Thoracic aorta (tissue), 2 donors: Measurements from ENCODE around the gene NRIP3. TPM values are rescaled to one million over a fixed set of nuclear protein-coding genes. Genes with fewer than 3 reads are reported as not detected.

Experiments
- ATAC-seq: fragments of 150-250 bp; one replicate; pipeline ENCODE4 v1.8.0; 2017; ENCODE audit warnings: low read depth; ENCODE audit not compliant: insufficient number of reproducible peaks, low FRiP score
- DNase-seq: peaks from one replicate; pipeline ENCODE4 v3.0.0-alpha.2; 2020; ENCODE audit warnings: low spot score
- H3K27ac ChIP-seq, 2 donors: fragments of 200-600 bp; sonication (generic); 1 replicate in 1 of 2; 2 replicates in 1 of 2; pipeline ENCODE4 v1.5.1; 2016; ENCODE audit warnings: mild to moderate bottlenecking in 2 of 2, moderate library complexity in 2 of 2
- H3K27me3 ChIP-seq: fragments of 200-600 bp; sonication (generic); replicated peaks from 2 replicates; pipeline ENCODE4 v1.6.0; 2016; ENCODE audit warnings: mild to moderate bottlenecking; ENCODE audit not compliant: insufficient read depth
- H3K36me3 ChIP-seq: fragments of 200-600 bp; sonication (generic); one replicate; pipeline ENCODE4 v1.5.1; 2016
- H3K4me1 ChIP-seq, 2 donors: fragments of 200-600 bp; sonication (generic); 1 replicate in 1 of 2; 2 replicates in 1 of 2; pipeline versions ENCODE4 v1.5.1 to v1.6.0; 2016; ENCODE audit warnings: low read depth in 2 of 2, mild to moderate bottlenecking in 1 of 2; ENCODE audit not compliant: control insufficient read depth in 1 of 2
- H3K4me3 ChIP-seq: fragments of 200-600 bp; sonication (generic); 2 replicates; pipeline ENCODE4 v1.5.1; 2016; ENCODE audit warnings: mild to moderate bottlenecking
- H3K9me3 ChIP-seq: fragments of 200-600 bp; sonication (generic); 2 replicates; pipeline ENCODE4 v1.5.1; 2016
- total RNA-seq, 2 donors: library from RNA; depleted of rRNA; stranded (reverse); fragments of >200 nt; gene quantifications; one replicate each; pipeline versions ENCODE4 v1.1.0 to v1.2.3, GENCODE V29; 2016
- TF ChIP-seq, protein P1 (sequence below): fragments of 200-600 bp; sonication (generic); IDR thresholded peaks from one replicate; pipeline ENCODE4 v1.5.1; 2019; ENCODE audit warnings: antibody characterized with exemption

The NRIP3 gene
- total RNA-seq, 2 donors from 2014 or later, result 2.1 to 5.3 TPM

GRCh38 chr11:8948886-8949285 lies 54.9 kb downstream of the NRIP3 start:
- TF ChIP-seq, protein P1, sequence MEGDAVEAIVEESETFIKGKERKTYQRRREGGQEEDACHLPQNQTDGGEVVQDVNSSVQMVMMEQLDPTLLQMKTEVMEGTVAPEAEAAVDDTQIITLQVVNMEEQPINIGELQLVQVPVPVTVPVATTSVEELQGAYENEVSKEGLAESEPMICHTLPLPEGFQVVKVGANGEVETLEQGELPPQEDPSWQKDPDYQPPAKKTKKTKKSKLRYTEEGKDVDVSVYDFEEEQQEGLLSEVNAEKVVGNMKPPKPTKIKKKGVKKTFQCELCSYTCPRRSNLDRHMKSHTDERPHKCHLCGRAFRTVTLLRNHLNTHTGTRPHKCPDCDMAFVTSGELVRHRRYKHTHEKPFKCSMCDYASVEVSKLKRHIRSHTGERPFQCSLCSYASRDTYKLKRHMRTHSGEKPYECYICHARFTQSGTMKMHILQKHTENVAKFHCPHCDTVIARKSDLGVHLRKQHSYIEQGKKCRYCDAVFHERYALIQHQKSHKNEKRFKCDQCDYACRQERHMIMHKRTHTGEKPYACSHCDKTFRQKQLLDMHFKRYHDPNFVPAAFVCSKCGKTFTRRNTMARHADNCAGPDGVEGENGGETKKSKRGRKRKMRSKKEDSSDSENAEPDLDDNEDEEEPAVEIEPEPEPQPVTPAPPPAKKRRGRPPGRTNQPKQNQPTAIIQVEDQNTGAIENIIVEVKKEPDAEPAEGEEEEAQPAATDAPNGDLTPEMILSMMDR, result no peak
- Histone ChIP-seq H3K4me3 (no peak overlapping the region), H3K27ac (no peak overlapping the region), H3K4me1 (no peaks in the 10 kb centered on the region), H3K36me3 (peaks cover 34% of the 10 kb centered on the region), H3K27me3 (no peaks in the 10 kb centered on the region), H3K9me3 (no peaks in the 10 kb centered on the region)
- ATAC-seq (no peak), DNase-seq (no peak)

- Histone ChIP-seq H3K27ac (no peak overlapping the region), H3K36me3 (peaks cover 21% of the 10 kb centered on the region), H3K4me1 (no peaks in the 10 kb centered on the region), H3K4me3 (no peak overlapping the region), H3K27me3 (no peaks in the 10 kb centered on the region), H3K9me3 (no peaks in the 10 kb centered on the region)
- DNase-seq (no peak), ATAC-seq (no peak)
- TF ChIP-seq, protein P1, result no peak
Observed at GRCh38 chr11:8947230-8947943, 56.4 kb downstream of the NRIP3 start.

- no peak for ATAC-seq
Observed at GRCh38 chr11:8942518-8943066, 61.2 kb downstream of the NRIP3 start, which contains the start of gene ASCL3. TSS of gene ASCL3 (minus strand) at chr11:8943016. CDS start at chr11:8938161, 4,855 bp downstream.

GRCh38 chr11:8941341-8942103 lies 62.3 kb downstream of the NRIP3 start:
- H3K36me3 ChIP-seq, result no peaks in the 10 kb centered on the region
- no peak overlapping the region for H3K27ac ChIP-seq
- H3K9me3 ChIP-seq, result no peaks in the 10 kb centered on the region
- TF ChIP-seq, protein P1, result no peak
- ATAC-seq (no peak), DNase-seq (no peak)
- H3K4me1 ChIP-seq, result no peaks in the 10 kb centered on the region
- H3K4me3 ChIP-seq, result no peak overlapping the region
- no peaks in the 10 kb centered on the region for H3K27me3 ChIP-seq

More at GRCh38 chr11:8942518-8943066, 61.2 kb downstream of the NRIP3 start, which contains the start of gene ASCL3:
- no peaks in the 10 kb centered on the region for H3K9me3 ChIP-seq
- no peaks in the 10 kb centered on the region for H3K4me1 ChIP-seq
- H3K36me3 ChIP-seq, result peaks cover 6% of the 10 kb centered on the region
- no peak within 1 kb of the TSS for H3K4me3 ChIP-seq
- TF ChIP-seq, protein P1, result no peak
- DNase-seq, result no peak
- no peaks in the 10 kb centered on the region for H3K27me3 ChIP-seq
- no peak within 1 kb of the TSS for H3K27ac ChIP-seq

- DNase-seq, result no peak
- Histone ChIP-seq H3K9me3 (no peaks in the 10 kb centered on the region), H3K27ac (no peak overlapping the region), H3K4me1 (no peaks in the 10 kb centered on the region), H3K27me3 (no peaks in the 10 kb centered on the region), H3K4me3 (no peak overlapping the region), H3K36me3 (no peaks in the 10 kb centered on the region)
- TF ChIP-seq, protein P1, result no peak
- ATAC-seq, result no peak
Observed at GRCh38 chr11:8937659-8938058, 66.1 kb downstream of the NRIP3 start.
